ENCODE results near the gene IMPACT. TPM values are rescaled to one million over a fixed set of nuclear protein-coding genes. Genes with fewer than 3 reads are reported as not detected.

The IMPACT gene
- total RNA-seq, 1 experiment from 2014 or later: 48.8 TPM

- TF ChIP-seq E2F5 (CRISPR knock-in tag; IDR thresholded peaks at IDR 0.05): peak; percentile 63
- TF ChIP-seq USF2 (CRISPR knock-in tag; IDR thresholded peaks at IDR 0.05): peak; percentile 97
- peak; percentile 94 for TF ChIP-seq USF1 (CRISPR knock-in tag; IDR thresholded peaks at IDR 0.05)
- TF ChIP-seq ETV6 (CRISPR knock-in tag; IDR thresholded peaks at IDR 0.05): peak; percentile 74; the same call in 1 of the 2 replicates
- no peak for TF ChIP-seq EMX1 (CRISPR knock-in tag; IDR thresholded peaks at IDR 0.05)
- peak; percentile 87 for TF ChIP-seq TEAD1 (CRISPR knock-in tag; IDR thresholded peaks at IDR 0.05)
- TF ChIP-seq AR (CRISPR knock-in tag; IDR thresholded peaks at IDR 0.05): no peak
- peak; percentile 44; the same call in 1 of the 2 replicates for TF ChIP-seq E2F4 (CRISPR knock-in tag; IDR thresholded peaks at IDR 0.05; ENCODE audit: borderline replicate concordance, low read depth)
- peak; percentile 99 for TF ChIP-seq SP1 (CRISPR knock-in tag; conservative IDR thresholded peaks at IDR 0.05)
- TF ChIP-seq IRF1 (CRISPR knock-in tag; IDR thresholded peaks at IDR 0.05): no peak
- TF ChIP-seq ZNF317 (CRISPR knock-in tag; IDR thresholded peaks at IDR 0.05; ENCODE audit: borderline replicate concordance, low read depth): no peak
- TF ChIP-seq ZBTB21 (CRISPR knock-in tag; IDR thresholded peaks at IDR 0.05; ENCODE audit: borderline replicate concordance): peak; percentile 89
- 0 out of 2 replicates have a peak, but pooled peaks have one; percentile 9 for TF ChIP-seq ESRRA (CRISPR knock-in tag; IDR thresholded peaks at IDR 0.05; ENCODE audit: borderline replicate concordance)
- TF ChIP-seq FOXK1 (CRISPR knock-in tag; IDR thresholded peaks at IDR 0.05): peak; percentile 82
Observed at GRCh38 chr18:24397694-24398368, 28.6 kb upstream of the IMPACT start, which contains the start of gene OSBPL1A (continued).

GRCh38 chr18:24398540-24398939 lies 27.9 kb upstream of the IMPACT start:
- Mint-ChIP-seq H3K36me3 (no peaks in the 10 kb centered on the region), H3K27me3 (ENCODE audit: low read depth) (no peaks in the 10 kb centered on the region), H3K27ac (peak overlapping the region; percentile 94), H3K4me1 (peaks cover 61% of the 10 kb centered on the region), H3K4me3 (peak overlapping the region; percentile 88), H3K9me3 (no peaks in the 10 kb centered on the region)
- DNase-seq (ENCODE audit: low spot score) (peak; percentile 40), ATAC-seq (peak; percentile 2; the same call in 1 of the 2 replicates)
- POLR2A ChIA-PET: interaction anchor here (0.7 to 2.0 kb wide), 3 partner anchors 13 to 28 kb away, joined by 4 to 13 read pairs (median 6); partner anchors contain the start of gene IMPACT
- CTCF ChIA-PET: interaction anchor here (0.9 to 3.3 kb wide), 8 partner anchors 10 to 211 kb away, joined by 3 to 20 read pairs (median 5); no protein-coding TSS in a partner anchor
- TF ChIP-seq ZNF512 (CRISPR knock-in tag; IDR thresholded peaks at IDR 0.05; ENCODE audit: borderline replicate concordance) (no peak), ETV6 (CRISPR knock-in tag; IDR thresholded peaks at IDR 0.05) (no peak), ATF2 (CRISPR knock-in tag; IDR thresholded peaks at IDR 0.05; ENCODE audit: borderline replicate concordance, low read depth) (no peak), GTF2I (CRISPR knock-in tag; conservative IDR thresholded peaks at IDR 0.05) (no peak), CREM (CRISPR knock-in tag; IDR thresholded peaks at IDR 0.05) (no peak), E2F5 (CRISPR knock-in tag; IDR thresholded peaks at IDR 0.05) (no peak), CTCF (IDR thresholded peaks at IDR 0.05) (no peak), IRF2 (CRISPR knock-in tag; IDR thresholded peaks at IDR 0.05; ENCODE audit: borderline replicate concordance, low read depth) (no peak), NR2C2 (CRISPR knock-in tag; IDR thresholded peaks at IDR 0.05) (no peak), ESRRA (CRISPR knock-in tag; IDR thresholded peaks at IDR 0.05; ENCODE audit: borderline replicate concordance) (no peak)

All from WTC11 (cell line).